Activated naive CD8-positive, alpha-beta T cell (primary cell): Measurements from ENCODE around the gene CCDC17.

Source experiments
- H3K27ac Mint-ChIP-seq: one replicate; pipeline ENCODE4 v1.8.0; 2021; ENCODE audit warnings: mixed read lengths
- H3K27me3 Mint-ChIP-seq: one replicate; pipeline ENCODE4 v1.8.0; 2021; ENCODE audit warnings: mixed read lengths
- H3K36me3 Mint-ChIP-seq: one replicate; pipeline ENCODE4 v1.8.0; 2021; ENCODE audit warnings: mixed read lengths
- H3K4me1 Mint-ChIP-seq: one replicate; pipeline ENCODE4 v1.8.0; 2021; ENCODE audit warnings: low read depth, mixed read lengths
- H3K4me3 Mint-ChIP-seq: one replicate; pipeline ENCODE4 v1.8.0; 2021; ENCODE audit warnings: mild to moderate bottlenecking, mixed read lengths
- H3K9me3 Mint-ChIP-seq: one replicate; pipeline ENCODE4 v1.8.0; 2021; ENCODE audit warnings: low read depth, mixed read lengths

Gene CCDC17

DNA sequence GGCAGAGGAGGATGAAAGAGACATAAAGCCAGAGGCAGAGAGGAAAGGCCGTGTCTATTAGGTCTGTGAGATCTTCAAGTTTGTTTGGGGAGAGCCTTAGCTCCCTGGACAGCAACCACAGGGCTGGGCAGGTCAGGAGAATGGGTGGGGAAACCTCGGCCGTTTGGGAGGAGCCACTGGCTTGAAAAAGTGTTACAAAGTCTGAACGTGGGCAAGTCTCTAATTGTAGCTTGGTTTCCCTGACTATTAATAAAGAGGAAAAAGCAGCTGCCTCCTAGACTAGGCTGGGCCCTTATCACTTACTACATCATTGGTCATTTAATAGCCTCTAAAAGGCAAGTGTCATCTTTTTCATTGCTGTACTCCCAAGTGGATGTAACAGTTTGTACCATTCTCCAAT lies at the start of gene CCDC17:
Gene CCDC17 (minus strand): TSS at position 83 of the 400 bp plus-strand sequence. CDS start 145 bp downstream, outside the sequence.
- peaks cover 5% of the 10 kb centered on the region for H3K4me1 Mint-ChIP-seq
- H3K4me3 Mint-ChIP-seq: no peak within 1 kb of the TSS
- no peaks in the 10 kb centered on the region for H3K27me3 Mint-ChIP-seq
- no peak within 1 kb of the TSS for H3K27ac Mint-ChIP-seq
- peaks cover 4% of the 10 kb centered on the region for H3K36me3 Mint-ChIP-seq
- H3K9me3 Mint-ChIP-seq: no peaks in the 10 kb centered on the region

DNA sequence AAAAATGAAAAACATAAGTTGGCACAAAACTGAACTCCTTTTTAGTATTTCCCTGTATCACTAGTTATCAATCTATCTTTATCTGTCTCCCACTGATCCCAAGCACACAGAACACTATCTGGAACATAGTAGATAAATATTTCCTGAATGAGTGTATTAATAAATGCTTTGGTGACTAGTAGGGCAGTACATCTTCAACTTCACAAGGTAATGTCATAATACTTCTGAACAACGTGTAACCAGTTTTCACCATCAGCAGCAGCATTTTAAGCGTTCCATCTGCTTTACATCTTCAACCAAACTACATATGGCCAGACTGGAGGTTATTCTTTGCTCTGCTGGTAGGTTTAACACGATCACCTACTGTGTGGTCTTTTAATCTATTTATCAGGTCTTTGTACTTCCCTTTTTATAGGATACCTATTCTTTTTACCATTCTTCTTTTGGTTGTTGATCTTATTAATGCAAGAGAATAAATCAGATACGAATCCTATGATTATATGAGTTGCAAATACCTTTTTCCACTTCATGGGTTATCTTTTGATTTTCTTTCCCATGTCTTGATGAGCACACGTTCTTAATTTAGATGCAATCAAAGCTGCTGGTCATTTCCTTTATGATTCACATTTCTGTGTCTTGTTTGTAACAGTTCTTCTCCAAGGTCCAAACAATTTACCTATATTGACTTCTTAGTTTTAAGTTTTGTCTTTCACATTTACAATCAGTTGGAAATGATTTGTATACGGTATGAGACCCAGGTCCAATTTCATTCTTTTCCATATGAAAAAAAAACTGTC lies 46.2 kb upstream of the CCDC17 start:
- Mint-ChIP-seq H3K4me1 (peaks cover 70% of the 10 kb centered on the region), H3K36me3 (peaks cover 4% of the 10 kb centered on the region), H3K4me3 (no peak overlapping the region)

DNA sequence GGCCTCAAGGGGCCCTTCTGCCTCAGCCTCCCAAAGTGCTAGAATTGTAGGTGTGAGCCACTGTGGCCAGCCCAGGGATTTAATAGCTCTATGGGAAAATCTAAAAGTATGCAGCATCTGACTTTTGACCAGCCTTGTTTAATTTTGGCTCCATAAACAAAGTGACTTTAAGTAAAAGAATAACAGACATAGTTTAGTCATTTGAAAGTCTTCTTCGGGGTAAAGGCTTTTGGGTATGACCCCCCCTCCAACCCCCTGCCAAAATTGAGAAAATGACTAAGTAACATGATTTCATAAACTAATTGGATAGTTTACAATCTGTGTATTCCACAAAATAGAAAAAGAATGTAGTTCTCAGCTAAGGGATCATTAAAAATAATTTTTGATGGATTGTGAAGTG lies 45.5 kb upstream of the CCDC17 start:
- H3K4me1 Mint-ChIP-seq: peaks cover 65% of the 10 kb centered on the region
- H3K27ac Mint-ChIP-seq: no peak overlapping the region
- H3K9me3 Mint-ChIP-seq: no peaks in the 10 kb centered on the region
- no peak overlapping the region for H3K4me3 Mint-ChIP-seq
- H3K36me3 Mint-ChIP-seq: peaks cover 2% of the 10 kb centered on the region
- no peaks in the 10 kb centered on the region for H3K27me3 Mint-ChIP-seq

More for the DNA sequence above, 46.2 kb upstream of the CCDC17 start:
- no peaks in the 10 kb centered on the region for H3K27me3 Mint-ChIP-seq
- no peaks in the 10 kb centered on the region for H3K9me3 Mint-ChIP-seq
- peak overlapping the region; percentile 54 for H3K27ac Mint-ChIP-seq

DNA sequence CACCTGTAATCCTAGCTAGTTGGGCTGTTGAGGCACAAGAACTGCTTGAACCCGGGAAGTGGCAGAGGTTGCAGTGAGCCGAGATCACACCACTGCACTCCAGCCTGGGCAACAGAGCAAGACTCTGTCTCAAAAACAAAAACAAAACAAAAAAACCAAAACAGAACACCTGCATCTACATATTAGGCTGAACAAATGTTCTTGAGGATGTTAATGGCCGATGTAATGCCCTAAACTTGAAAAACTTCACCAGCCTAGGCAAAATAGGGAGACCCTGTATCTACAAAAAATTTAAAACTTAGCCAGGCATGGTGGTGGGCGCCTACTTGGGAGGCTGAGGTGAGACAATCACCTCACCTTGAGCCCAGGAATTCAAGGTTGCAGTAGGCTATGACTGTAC lies 44.7 kb upstream of the CCDC17 start:
- H3K36me3 Mint-ChIP-seq: peaks cover 2% of the 10 kb centered on the region
- H3K4me1 Mint-ChIP-seq: peaks cover 56% of the 10 kb centered on the region
- no peak overlapping the region for H3K27ac Mint-ChIP-seq
- no peaks in the 10 kb centered on the region for H3K27me3 Mint-ChIP-seq
- no peak overlapping the region for H3K4me3 Mint-ChIP-seq
- H3K9me3 Mint-ChIP-seq: no peaks in the 10 kb centered on the region

DNA sequence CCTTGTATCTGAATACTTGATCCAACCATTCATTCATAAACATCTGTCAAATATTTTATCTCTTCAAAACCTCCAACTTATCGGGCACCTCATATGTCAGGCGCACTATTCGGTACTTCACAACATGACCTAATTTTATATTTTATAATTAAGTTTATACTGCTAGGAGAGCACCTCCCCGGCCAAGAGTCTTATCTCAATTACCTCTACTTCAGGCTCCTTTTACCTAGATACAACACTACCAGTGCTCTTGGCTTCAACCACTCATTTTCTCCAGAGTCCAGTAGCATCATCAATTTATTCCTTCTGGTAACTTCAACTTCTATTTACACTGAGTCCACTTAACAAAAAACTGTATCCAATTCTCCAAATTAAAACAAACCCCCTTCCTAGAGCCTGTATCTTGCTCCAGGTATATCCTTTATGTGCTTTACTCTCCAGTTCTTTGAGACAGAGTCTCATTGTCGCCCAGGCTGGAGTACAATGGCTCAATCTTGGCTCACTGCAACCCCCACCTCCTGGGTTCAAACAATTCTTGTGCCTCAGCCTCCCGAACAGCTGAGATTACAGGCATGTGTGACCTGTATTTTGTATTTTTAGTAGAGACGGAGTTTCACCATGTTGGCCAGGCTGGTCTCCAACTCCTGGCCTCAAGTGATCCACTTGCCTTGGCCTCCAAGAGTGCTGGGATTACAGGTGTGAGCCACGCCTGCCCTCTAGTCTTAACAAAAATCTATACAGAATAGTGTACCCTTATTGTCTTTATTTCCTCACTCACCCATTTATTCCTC lies 43.7 kb upstream of the CCDC17 start:
- no peaks in the 10 kb centered on the region for H3K9me3 Mint-ChIP-seq
- H3K4me3 Mint-ChIP-seq: no peak overlapping the region
- H3K27ac Mint-ChIP-seq: peak overlapping the region; percentile 41
- H3K36me3 Mint-ChIP-seq: no peaks in the 10 kb centered on the region
- peaks cover 55% of the 10 kb centered on the region for H3K4me1 Mint-ChIP-seq
- no peaks in the 10 kb centered on the region for H3K27me3 Mint-ChIP-seq

DNA sequence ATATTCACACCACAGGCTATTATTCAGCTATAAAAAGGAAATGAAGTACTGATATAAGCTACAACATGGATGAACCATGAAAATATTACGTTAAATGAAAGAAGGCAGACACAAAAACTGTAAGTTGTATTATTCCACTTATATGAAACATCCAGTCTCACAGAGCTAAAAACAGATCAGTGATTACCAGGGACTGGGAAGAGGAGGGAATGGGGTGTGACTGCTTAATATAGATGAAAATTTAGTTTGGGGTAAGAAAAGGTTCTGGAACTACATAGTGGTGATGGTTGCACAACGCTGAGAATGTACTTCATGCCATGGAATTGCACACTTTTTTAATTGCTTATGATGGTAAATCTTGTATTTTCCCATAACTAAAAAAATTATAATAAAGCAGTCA lies 43.0 kb upstream of the CCDC17 start:
- Mint-ChIP-seq H3K27ac (peak overlapping the region; percentile 41), H3K4me1 (peaks cover 58% of the 10 kb centered on the region), H3K9me3 (no peaks in the 10 kb centered on the region), H3K36me3 (no peaks in the 10 kb centered on the region), H3K4me3 (no peak overlapping the region), H3K27me3 (no peaks in the 10 kb centered on the region)

DNA sequence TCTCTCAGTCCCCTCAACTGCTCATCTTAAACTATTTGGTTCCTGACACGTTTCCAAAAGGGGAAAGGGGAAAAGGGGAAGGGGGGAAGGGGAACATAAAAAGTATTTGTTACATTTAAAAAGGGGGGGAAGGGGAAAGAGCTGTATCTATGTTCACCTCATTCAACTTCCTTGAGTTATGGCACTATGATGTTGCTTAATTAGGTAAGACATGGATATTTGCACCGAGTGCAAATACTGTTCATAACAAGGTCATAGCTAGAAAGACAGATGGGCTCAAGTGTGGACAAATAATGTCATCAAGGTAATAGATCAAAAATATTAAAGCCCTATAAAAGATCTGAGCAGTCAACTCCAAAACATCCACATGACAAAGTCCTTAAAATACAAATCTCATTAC lies 36.5 kb upstream of the CCDC17 start:
- peaks cover 17% of the 10 kb centered on the region for H3K4me1 Mint-ChIP-seq
- peaks cover 4% of the 10 kb centered on the region for H3K36me3 Mint-ChIP-seq

DNA sequence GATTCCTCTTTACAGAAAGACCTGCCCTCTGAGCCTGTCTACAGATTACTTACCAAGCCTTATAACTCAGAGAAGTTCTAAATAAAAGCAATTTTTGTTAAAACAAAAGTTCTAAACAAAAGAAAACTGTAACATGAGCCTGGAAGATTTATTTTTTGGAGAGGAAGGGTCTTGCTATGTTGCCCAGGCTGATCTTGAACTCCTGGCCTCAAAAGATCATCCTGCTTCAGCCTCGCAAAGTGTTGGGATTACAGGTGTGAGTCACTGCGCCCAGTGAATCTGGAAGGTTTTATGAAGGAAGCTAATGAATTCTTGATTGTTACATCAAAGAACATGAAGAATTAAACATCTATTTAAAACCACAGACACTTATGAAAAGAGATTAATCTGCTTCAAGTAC lies 35.4 kb upstream of the CCDC17 start:
- Mint-ChIP-seq H3K36me3 (peaks cover 8% of the 10 kb centered on the region), H3K27ac (no peak overlapping the region), H3K4me1 (peaks cover 14% of the 10 kb centered on the region), H3K27me3 (no peaks in the 10 kb centered on the region), H3K9me3 (no peaks in the 10 kb centered on the region), H3K4me3 (no peak overlapping the region)

More for the DNA sequence above, 36.5 kb upstream of the CCDC17 start:
- Mint-ChIP-seq H3K9me3 (no peaks in the 10 kb centered on the region), H3K27ac (no peak overlapping the region), H3K27me3 (no peaks in the 10 kb centered on the region), H3K4me3 (no peak overlapping the region)

DNA sequence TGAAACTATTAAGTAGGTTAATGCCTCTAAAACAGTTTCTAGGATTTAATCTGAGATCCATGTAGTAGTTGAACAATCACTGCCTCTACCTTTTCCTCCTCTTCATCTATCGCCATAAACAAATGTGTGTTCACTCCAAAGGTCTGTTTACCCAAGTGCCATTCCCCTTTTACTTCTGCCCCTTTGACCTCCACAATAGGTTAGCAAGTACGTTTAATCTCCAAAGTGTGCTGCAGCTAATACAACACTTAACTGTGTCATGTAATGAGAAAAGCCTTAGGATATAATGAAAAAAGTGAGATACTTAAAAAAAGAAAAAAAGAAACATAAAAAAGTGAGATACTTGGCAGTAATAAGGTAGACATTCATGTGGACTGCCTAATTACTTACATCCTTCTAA lies 34.3 kb upstream of the CCDC17 start:
- H3K4me3 Mint-ChIP-seq: no peak overlapping the region
- peaks cover 8% of the 10 kb centered on the region for H3K36me3 Mint-ChIP-seq
- no peaks in the 10 kb centered on the region for H3K27me3 Mint-ChIP-seq
- peaks cover 10% of the 10 kb centered on the region for H3K4me1 Mint-ChIP-seq
- H3K27ac Mint-ChIP-seq: peak overlapping the region; percentile 7
- H3K9me3 Mint-ChIP-seq: no peaks in the 10 kb centered on the region

DNA sequence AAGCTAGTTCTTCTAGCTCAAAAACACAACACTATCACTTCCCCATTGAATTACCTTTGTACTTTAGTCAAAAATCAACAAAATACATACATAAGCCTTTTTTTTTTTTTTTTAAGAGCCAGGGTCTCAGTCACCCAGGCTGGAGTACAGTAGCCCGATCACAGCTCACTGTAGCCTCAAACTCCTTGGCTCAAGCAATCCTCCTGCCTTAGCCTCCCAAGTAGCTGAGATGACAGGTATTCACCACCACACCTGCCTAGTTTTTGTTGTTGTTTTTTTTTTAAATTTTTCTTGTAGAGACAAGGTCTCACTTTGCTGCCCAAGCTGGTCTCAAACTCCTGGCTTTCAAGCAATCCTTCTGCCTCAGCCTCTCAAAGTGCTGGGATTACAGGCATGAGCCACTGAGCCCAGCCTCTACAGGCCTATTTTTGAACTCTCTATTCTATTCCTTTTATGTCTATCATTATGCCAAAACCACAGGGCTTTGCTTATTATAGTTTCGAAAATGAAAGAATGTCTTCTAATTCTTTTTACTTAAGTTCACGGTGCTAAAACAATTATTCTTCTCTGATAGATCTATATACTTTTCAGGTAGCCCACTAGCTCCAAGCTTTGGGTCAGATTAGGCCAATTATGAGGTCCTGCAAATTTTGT lies 32.8 kb upstream of the CCDC17 start:
- Mint-ChIP-seq H3K36me3 (peaks cover 8% of the 10 kb centered on the region), H3K27me3 (no peaks in the 10 kb centered on the region), H3K27ac (no peak overlapping the region), H3K4me3 (no peak overlapping the region), H3K9me3 (no peaks in the 10 kb centered on the region), H3K4me1 (no peaks in the 10 kb centered on the region)

DNA sequence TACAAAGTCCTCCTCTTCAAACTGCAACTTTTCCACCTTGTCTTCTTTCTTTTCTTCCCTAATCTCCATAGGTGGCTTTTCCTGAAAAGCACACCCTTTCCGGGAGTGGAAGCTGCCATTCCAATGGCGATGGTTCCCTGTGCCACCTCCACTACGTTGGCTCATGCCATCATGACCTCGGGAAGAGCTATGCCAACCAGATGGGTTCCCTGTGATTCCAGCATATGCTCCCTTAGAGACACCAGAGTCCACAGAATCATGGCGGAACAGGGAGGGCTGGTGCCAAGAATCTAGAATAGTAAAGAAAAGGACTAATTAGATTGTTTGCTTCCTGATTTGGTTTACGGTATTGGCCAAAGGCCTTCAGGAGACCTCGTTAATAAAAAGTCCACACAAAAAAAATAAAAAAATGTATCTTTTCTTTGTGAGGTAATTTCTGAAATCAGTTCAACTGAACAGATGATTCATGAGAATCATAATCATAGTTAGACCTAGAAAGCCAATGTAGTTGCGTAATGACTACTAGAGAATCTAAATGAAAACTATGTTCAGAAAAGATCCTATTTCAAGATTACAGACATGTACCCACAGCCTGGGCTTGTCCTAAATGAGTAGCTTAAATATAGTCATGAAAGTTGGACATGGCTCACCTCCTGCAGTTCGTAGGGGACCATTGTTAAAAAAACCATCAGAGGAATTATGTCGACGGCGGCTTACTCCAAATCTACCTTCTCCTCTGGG lies 30.9 kb upstream of the CCDC17 start:
- H3K4me3 Mint-ChIP-seq: no peak overlapping the region
- H3K4me1 Mint-ChIP-seq: peaks cover 6% of the 10 kb centered on the region
- H3K27me3 Mint-ChIP-seq: no peaks in the 10 kb centered on the region
- H3K9me3 Mint-ChIP-seq: no peaks in the 10 kb centered on the region
- peaks cover 11% of the 10 kb centered on the region for H3K36me3 Mint-ChIP-seq
- peak overlapping the region; percentile 34 for H3K27ac Mint-ChIP-seq

DNA sequence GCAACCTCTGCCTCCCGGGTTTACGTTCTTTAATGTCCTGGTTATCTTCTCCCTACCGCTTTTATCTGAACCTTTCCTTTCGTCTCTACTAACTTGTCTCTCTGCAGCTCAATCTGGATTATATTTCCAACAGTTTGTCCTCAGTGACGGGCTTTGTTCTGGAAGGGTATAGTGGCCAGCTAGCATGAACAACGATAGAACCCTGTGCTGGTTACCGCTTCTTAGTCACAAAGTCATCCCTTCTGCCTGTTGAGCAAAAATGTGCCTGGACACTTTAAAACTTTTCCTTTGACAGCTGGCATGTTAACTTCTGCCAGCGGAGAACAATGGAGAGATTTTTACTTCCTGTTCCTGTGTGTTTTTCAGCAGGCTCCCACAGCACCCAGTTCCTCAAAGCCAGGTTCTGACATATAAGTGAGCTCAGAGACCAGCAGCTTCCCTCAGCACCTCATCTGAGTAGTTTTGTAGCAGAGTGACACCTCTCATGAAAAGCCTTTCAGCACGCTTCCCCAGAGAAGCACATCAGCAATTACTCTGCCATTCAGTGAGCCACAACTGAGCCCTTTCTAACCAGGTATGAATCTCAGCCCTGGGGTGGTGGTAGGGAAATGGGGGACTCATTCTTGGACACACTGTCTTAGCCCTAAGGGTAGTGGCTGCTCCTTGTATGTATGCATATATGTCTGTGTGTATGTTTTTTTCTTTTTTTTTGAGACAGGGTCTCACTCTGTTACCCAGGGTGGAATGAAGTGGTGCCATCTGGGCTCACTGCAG lies 23.6 kb upstream of the CCDC17 start:
- H3K9me3 Mint-ChIP-seq: no peaks in the 10 kb centered on the region
- H3K27me3 Mint-ChIP-seq: no peaks in the 10 kb centered on the region
- H3K27ac Mint-ChIP-seq: peak overlapping the region; percentile 55
- no peak overlapping the region for H3K4me3 Mint-ChIP-seq
- H3K4me1 Mint-ChIP-seq: peaks cover 13% of the 10 kb centered on the region
- peaks cover 3% of the 10 kb centered on the region for H3K36me3 Mint-ChIP-seq

DNA sequence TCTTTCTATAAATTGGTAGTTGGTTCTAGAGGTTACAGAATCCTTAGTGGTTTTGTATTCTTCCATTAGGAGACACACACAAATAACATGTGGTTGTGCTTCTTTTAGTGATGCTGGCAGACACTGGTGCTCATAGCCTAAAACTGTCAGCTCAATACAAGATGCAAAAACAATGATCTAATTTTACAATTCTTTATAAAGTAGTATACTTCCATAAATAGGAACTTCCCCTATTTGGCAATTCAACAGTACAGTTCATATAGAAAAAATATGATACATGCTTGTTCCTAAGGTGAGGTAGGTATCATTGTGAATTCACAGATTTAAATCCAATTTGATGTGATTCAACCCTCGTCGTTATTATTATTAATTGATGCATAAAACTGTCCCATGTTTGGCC lies 20.8 kb upstream of the CCDC17 start:
- peaks cover 7% of the 10 kb centered on the region for H3K4me1 Mint-ChIP-seq
- no peaks in the 10 kb centered on the region for H3K36me3 Mint-ChIP-seq
- H3K4me3 Mint-ChIP-seq: no peak overlapping the region
- H3K27ac Mint-ChIP-seq: peak overlapping the region; percentile 6
- H3K9me3 Mint-ChIP-seq: no peaks in the 10 kb centered on the region
- no peaks in the 10 kb centered on the region for H3K27me3 Mint-ChIP-seq

DNA sequence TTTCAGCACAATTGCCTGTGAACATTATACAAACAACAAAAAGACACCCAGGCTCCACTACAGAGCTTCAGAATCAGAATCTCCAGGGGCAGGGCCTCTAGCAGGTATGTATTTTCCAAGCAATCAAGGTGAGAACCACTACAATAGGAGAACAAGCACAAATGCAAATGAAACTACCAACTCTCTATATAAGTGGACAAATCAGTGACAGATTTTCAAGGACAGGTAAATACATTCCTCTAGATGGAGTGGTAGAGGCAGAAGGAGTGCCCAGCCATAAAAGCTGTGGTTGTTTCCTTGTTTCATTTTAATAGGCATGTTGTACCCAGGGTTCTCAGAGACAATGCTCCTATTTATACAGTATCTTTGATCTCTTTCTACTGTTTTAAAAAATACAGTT lies 20.1 kb upstream of the CCDC17 start:
- Mint-ChIP-seq H3K4me3 (no peak overlapping the region), H3K4me1 (peaks cover 7% of the 10 kb centered on the region)

More for the DNA sequence above, 20.1 kb upstream of the CCDC17 start:
- Mint-ChIP-seq H3K36me3 (no peaks in the 10 kb centered on the region), H3K9me3 (no peaks in the 10 kb centered on the region), H3K27ac (no peak overlapping the region), H3K27me3 (no peaks in the 10 kb centered on the region)
